Daoy (cell line): ENCODE measurements around the gene SMIM22. TPM values are rescaled to one million over a fixed set of nuclear protein-coding genes. Genes with fewer than 3 reads are reported as not detected.
"Not testable (repeated sequence)": the region's sequence is repeated elsewhere in the genome, so short reads cannot be mapped to it uniquely, and the experiment has no call there.

Experiments
- DNase-seq: peaks from one replicate; pipeline ENCODE4 v3.0.0-alpha.2; 2015; ENCODE audit warnings: low read depth
- total RNA-seq: library from RNA; depleted of rRNA; stranded (reverse); fragments of >200 nt; shearing (Covaris generic); gene quantifications from 2 replicates; pipeline ENCODE4 v1.2.3, GENCODE V29; 2014

SMIM22 gene
- total RNA-seq, 1 experiment from 2014 or later = not detected

DNA sequence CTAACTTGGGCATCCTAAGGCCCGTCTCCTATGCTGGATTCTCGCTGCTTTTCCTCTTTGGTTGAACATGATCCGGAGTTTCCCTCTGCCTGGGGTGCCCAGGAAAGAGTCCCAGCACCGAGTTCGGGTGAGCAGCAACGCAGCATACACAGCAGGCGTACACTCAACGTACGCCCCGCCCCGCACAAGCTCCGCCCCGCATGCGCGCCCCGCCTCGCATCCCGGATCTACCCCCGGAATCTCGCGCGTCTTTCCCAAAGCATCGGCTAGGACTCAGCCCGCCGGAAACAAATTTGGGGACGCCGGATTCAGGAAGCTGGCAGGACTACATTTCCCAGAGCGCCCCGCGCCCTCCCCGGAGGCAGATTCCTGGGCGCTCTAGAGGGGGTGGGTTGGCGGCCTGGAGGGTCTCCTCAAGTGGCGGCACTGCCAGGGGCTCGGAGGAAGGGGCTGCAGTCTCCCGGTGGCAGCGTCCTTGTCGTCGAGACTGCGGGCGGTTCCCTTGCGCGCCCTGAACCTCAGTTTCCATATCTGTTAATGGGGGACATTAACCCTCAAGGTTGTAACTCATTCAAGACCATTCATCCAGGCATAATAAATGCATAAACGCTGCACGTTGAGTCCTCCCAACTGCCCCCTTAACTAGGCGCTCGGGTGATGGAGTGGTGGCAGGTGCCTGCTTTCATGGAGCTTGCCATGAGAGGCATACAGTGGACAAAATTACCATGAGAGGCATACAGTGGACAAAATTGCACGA is 26.4 kb upstream of the SMIM22 start:
- peak; percentile 96 for DNase-seq

DNA sequence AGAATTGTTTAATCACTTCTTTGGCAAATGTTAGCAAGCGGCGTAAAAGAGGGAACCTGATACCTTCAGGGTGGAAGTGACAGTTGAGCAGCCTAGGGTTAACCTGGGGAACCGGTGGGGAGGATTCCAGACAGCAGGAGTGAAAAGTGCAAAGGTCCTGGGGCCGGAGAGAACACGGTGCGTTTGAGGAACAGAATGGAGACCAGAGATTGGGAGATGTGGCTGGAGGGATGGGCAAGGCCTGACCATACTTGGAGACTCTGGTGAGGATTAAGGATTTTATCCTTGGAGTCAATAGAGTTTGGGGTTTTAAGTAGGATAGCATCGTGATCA is 25.9 kb upstream of the SMIM22 start:
- DNase-seq = no peak

DNA sequence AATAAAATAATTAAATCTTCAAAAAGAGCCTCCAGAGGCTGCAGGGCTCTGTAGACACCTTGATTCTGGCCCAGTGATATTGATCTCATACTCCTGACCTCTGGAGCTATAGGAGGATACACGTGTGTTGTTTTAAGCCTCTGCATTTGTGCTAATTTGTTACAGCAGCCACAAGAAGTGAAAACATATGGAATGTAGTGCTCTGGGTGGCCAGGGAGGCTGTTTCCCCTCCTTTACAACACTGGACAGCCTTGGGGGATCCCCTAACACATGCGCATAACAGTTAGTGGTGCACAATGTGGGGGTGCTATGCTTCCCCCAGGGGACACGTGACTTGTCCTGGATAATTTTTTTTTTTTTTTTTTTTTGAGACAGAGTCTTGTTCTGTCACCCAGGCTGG is 23.5 kb upstream of the SMIM22 start:
- DNase-seq = no peak

DNA sequence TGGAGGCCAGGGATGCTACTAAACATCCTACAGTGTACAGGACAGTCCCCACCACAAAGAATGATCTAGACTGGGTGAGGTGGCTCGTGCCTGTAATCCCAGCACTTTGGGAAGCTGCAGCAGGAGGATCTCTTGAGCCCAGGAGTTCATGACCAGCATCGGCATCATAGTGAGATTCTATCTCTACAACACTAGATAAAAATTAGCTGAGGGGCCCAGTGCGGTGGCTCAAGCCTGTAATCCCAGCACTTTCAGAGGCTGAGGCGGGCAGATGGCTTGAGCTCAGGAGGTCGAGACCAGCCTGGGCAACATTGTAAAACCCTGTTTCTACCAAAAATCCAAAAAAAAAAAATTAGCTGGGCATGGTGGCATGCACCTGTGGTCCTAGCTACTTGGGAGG is 22.8 kb upstream of the SMIM22 start:
- DNase-seq = no peak

DNA sequence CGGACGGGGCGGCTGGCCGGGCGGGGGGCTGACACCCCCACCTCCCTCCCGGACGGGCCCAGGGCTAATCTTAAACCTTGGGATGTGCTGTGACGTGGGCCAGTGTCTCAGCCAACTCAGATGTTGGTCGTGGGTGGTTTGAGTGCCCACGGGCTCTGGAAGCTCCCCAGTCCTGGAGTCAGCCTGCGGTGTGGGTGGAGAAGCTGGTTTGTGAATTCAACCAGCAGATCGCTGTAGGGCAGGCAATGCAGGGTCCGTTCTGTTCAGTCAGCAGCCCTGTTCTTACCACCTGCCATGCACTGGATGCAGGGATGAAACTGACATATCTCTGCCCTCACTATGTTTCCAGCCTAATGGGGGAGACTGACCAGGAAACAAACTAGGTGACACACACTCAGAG is 20.2 kb upstream of the SMIM22 start:
- no peak for DNase-seq

DNA sequence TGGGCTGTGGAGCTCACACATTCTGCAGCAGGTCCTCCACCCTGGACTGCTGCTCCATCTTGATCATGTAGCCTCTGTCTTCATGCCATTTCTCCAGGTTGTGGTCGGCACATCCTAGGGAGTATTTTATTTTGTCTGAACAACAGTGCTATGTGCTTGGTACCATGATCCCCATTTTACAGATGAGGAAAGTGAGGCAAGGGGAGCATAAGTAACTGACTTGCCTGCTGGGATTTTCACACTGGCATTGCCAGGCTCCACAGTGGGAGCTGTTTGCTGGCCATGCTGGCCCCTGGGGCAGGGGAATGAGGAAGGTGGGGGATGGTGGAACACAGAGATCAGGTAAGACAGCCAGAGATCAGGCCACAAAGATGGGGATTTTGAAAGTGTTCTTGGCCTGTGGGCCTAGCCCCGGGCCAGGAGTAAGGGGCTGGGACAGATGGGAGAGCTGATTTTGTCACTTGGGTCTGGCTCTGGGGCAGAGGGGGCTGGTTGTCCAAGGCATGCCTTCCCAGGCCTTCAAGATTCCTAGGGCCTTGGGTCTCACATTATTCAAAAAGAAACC is 18.9 kb upstream of the SMIM22 start:
- DNase-seq = no peak

DNA sequence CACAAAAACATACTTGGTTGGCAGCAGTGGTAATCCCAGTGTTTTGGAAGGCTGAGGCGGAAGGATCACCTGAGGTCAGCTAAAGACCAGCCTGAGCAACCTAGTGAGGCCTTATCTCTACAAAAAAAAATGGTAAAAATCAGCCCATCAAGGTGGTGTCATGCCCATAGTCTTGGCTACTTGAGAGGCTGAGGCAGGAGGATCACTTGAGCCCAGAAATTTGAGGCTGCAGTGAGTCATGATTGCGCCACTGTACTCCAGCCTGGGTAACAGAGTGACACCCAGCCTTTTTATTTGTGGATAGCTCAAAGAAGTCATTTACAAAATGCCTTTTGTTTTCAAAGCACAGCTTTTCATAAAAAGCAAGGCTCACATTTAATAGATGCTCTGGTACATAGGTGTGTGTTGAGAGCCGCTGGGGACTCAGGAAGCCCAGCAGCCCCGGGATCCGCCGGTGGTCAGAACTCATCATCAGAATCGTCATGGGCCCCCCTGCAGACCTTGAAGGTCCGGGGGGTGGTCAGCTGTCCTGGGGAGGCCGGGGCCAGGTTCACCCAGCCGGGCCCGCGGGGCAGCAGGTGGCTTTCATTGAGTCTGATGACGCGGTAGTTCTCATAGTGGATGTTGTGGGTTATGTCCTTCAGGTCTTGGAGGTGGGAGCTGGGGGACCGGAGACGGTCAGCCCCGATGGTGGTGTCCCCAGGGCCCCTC is 17.7 kb upstream of the SMIM22 start:
- no peak for DNase-seq

DNA sequence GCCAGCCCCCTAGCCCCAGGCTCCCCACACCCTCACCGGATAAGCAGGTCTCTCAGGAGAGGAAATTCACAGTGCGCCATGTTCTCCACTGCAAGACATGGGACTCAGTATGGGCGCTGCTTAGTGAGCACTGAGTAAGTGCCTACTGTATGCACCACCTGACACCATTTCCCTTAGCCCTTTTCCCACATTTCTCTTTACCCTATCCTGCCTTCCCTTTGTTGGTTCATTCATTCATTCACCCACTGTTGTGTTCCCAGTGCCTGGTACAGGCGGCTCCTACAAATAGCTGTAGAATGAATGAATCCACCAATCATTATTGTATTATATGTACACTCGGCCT is 17.1 kb upstream of the SMIM22 start:
- DNase-seq = no peak

DNA sequence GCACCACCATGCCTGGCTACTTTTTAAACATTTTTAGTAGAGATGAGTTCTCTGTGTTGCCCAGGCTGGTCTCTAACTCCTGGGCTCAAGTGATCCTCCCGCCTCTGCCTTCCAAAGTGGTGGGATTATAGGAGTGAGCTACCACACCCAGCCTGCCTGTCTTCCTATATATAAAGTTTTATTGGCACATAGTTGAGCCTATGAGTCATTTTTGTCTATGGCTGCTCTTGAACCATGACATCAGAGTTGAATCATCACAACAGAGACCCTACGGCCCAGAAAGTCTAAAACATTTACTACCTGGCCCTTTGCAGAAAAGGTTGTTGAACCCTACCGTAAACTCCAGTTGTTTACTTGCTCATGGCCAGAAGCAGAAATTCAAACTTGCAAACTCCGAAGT is 14.9 kb upstream of the SMIM22 start:
- DNase-seq = no peak

DNA sequence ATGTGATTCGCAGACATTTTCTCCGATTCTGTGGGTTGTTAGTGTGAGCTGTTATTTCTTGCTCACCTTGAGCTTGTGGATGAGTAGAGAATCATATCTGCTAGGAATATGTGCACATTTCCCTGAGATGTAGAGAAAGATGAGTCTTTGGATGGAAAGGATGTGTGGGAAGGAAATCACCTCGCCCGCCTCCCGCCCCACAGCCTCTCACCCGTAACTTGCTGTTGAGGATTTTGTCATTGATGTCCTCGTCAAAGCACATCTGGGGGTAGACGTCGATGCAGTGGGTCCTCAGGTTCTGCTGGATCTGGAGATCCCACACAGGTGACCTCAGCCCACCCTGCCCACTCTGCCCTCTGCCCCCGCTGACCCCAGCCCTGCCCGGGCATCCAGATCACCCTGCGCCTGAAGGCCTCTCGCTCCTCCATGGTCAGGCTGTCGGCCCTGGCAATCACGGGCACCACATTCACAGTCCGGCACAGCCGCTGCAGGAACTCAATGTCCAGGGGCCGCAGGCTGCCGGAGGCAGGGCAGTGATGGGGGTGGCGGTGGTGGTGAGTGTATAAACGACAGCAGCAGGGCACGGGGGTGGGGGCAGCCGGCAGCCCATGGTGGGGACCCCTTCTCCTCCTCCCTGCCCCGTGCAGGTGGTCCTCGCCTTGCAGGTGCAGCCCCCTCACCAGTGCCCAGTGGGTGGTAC is 11.8 kb upstream of the SMIM22 start:
- no peak for DNase-seq

DNA sequence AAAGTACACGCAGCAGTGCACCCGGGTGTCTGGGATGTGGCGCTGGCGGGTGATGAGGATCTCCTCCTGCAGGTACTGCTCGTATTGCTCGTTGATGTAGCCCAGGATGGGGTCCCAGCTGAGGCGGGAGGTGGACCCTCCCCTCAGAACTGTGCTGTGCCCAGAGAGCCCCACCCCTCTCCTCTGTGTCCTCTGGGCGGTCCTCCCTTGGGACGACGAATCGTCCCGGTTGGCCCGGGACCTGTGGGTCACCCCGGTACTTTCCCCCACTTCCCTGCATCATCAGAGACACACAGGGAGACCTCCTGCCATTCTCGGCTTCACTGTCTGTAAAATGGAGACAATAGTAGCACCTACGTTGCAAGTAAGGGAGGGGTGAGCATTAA is 11.2 kb upstream of the SMIM22 start:
- DNase-seq = no peak

DNA sequence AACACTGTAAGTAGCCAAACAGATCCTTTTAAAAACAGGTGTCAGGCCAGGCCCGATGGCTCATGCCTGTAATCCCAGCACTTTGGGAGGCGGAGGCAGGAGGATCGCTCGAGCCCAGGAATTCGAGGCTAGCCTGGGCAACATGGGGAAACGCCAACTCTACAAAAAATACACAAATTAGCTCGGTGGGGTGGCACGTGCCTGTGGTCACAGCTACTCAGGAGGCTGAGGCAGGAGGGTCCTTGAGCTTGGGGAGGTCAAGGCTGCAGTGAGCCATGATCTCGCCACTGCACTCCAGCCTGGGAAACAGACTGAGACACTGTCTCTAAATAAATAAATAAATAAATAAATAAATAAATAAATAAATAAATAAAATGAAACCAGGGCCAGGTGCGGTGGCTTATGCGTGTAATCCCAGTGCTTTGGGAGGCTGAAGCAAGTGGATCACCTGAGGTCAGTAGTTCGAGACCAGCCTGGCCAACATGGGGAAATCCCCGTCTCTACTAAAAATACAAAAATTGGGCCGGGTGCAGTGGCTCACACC is 10.7 kb upstream of the SMIM22 start:
- DNase-seq = not testable (repeated sequence)

DNA sequence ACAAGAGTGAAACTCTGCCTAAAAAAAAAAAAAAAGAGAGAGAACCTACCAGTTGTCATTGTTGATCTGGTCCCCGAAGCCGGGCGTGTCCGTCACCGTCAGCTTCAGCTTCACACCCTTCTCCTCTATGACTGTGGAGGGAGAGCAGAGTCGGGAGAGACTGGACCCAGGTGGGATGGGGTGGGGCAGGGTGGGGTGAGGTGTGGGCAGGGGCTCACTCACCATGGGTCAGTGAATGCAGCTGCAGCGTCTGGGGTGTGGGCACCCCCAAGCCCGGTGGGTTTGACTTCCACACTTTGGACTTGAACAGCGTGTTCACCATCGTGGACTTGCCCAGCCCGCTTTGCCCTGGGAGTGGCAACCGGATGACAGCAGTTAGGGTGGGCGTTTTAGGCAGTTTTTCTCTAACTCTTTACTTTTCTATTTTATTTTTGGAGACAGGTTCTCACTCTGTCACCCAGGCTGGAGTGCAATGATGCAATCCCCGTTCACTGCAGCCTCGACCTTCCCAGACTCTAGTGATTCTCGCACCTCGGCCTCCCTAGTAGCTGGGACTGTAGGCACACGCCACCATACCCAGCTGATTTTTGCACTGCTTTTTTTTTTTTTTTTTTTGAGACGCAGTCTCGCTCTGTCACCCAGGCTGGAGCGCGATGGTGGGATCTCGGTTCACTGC is 9.3 kb upstream of the SMIM22 start:
- no peak for DNase-seq

DNA sequence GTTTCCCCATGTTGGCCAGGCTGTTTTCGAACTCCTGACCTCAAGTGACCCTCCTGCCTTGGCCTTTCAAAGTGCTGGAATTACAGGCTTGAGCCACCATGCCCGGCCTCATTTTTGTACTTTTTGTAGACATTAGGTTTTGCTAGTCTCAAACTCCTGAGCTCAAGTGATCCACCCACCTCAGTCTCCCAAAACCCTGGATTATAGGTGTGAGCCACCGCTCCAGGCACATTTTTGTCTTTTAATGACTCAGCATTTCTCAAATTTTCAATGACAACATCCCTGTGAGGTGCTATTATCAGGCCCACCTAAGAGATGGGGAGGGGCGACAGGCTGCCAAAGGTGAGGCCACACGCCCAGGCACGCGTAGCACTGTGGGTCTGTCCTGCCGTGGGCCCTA is 8.1 kb upstream of the SMIM22 start:
- DNase-seq = no peak

DNA sequence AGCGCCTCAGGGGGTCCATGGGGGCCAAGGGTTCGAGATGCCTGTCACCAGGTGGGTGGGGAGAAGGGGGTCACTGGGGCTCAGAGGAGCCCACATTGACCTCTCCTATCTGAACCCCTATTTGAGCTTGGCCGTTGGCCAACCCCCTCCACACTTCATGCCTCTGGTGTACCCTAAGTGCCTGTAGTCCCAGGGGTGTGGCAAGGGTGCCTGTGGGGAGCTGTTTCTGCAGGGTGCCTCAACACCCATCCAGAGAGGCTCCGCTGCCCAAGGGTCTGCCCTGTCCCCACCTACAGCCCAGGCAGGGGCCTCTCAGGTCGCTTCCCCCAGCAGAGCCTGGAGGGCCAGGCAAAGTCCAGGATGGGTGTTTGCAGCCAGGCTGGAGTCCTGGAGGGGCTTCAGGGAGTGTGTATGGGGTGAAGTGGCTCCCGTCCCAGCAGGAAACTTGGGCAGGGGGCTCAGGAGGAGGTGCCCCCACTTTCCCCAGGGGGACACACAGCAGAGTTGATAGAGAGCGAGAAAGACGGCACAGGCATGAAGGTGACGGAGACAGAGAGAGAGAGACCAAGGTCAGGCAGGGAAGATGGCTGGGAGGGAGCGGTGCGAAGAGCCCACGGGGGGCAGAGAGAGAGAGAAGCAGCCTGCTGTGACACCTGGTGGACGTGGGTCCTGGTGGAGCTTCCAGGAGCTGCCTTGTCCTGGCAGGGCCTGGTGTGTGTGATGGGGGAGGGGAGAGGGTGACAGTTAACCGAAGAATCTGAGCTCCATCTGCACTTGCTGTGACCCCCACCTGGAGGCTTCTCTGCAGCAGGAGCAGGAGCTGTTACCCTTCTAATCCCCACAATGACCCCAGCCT is 7.3 kb upstream of the SMIM22 start, which contains the start of gene SEPTIN12:
Gene SEPTIN12 (minus strand): TSS at position 719 of the 856 bp plus-strand sequence. CDS start 700 bp downstream, at position 19.
- no peak for DNase-seq

DNA sequence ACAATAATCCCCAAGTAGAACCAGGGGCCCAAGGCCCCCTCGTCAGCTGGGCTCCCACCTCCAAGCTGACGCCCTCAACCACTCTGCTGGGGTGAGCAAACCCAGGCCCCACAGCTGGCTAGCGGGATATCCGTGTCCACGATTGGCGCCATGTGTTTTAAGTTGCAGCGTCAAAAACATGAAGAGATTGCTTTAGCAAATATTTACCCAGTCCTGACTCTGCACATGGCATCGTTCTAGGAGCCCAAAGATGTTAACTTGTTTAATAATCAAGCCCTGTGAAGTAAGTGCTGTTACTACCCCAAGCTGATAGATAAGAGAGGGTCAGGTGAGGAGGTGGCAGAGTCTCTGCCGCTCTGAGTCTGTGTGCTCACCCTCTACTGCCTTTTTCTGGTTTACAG is 6.7 kb upstream of the SMIM22 start:
- no peak for DNase-seq

DNA sequence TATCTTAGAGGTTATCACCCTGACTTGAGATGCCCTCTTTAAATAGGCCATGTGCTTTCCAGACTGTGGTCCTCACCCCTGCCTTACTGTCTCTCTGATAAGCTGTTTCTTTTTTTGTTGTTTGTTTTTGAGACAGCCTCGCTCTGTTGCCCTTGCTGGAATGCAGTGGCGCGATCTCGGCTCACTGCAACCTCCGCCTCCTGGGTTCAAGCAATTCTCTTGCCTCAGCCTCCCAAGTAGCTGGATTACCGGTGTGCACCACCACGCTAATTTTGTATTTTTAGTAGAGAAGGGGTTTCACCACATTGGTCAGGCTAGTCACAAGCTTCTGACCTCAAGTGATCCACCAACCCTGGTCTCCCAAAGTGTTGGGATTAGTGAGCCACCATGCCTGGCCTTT is 6.3 kb upstream of the SMIM22 start:
- DNase-seq = no peak

DNA sequence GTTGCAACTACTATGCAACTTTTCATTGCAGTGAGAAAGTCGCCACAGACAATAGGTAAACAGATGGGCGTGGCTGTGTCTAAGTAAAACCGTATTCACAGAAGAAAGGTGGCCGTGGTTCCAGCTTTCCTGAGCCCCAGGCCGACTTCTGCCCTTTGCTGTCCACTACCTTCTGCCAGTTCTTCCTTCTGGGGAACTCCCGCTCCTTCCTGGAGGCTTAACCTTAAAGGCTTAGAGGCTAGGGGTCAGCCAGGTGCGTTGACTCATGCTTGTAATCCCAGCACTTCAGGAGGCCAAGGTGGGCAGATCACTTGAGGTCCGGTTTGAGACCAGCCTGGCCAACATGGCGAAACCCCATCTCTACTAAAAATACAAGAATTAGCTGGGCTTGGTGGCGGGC is 4.9 kb upstream of the SMIM22 start:
- DNase-seq = no peak

DNA sequence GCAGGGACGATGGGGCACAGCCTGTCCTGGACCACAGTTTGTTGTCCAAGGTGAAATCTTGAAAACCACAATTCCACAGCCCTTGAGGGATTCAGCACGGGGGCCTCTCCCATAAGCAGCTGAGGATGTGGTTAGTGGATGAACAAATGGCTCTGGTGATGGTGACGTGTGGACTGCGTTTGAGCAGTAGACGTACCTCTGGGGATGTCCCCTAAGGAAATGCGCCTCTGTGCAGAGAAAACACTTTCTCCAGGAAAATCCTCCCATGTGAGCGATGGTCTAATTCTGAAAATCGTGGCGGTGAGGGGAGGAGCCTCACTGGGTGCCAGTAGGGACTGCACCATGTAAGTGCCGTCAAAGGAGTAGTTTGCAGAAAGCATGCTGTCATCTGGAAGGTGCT is 4.3 kb upstream of the SMIM22 start:
- DNase-seq = no peak

DNA sequence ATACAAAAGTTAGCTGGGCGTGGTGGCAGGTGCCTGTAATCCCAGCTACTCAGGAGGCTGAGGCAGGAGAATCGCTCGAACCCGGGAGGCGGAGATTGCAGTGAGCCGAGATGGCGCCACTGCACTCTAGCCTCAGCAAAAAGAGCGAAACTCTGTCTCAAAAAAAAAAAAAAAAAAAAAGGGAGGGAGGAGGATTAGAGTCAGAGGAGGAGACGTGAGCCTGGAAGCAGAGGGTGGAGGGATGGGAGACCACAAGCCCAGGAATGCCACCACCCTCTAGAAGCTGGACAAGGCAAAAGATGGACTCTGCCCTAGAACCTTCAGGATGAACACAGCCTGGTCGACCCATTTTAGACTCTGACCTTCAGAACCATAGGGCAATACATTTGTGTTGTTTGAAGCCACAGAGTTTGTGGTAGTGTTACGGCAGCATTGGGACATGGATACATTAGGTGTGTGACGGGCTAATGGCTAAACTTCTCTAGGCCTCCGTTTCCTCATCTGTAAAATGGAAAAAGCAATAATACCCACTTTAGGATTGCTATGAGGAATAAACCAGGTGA is 2.1 kb upstream of the SMIM22 start:
- no peak for DNase-seq
